PC-9 (cell line): ENCODE results near the gene UMAD1. TPM values are rescaled to one million over a fixed set of nuclear protein-coding genes. Genes with fewer than 3 reads are reported as not detected.

ENCODE experiments used
- BruUV-seq: library from RNA; stranded (reverse); fragments of 400-500 nt; replicated peaks from 2 replicates; lab custom pipeline; 2021; lab: Mats Ljungman, UMichigan
- CTCF ChIA-PET: fragments of 300-600 bp; sonication (Branson Sonifier 250); formaldehyde crosslinking; loops from one replicate; lab custom pipeline; 2022; ENCODE audit warnings: antibody characterized with exemption; lab: Charles Lee
- POLR2A ChIA-PET: fragments of 300-600 bp; sonication (Branson Sonifier 250); formaldehyde crosslinking; loops from one replicate; lab custom pipeline; 2022; ENCODE audit warnings: antibody characterized with exemption; ENCODE audit not compliant: unreplicated experiment; lab: Charles Lee
- DNase-seq, 2 experiments: peaks; one replicate each; pipeline versions ENCODE4 v3.0.0 to v3.0.0-alpha.2; 2015 to 2022; ENCODE audit warnings: mixed read lengths in 1 of 2
- H2AFZ ChIP-seq: fragments of 200-600 bp; sonication (generic); 2 replicates; pipeline ENCODE4 v1.8.1; 2017; ENCODE audit warnings: antibody characterized with exemption
- H3F3A ChIP-seq: fragments of 200-600 bp; sonication (generic); 2 replicates; pipeline ENCODE4 v1.8.1; 2017; ENCODE audit warnings: antibody characterized with exemption, mild to moderate bottlenecking, low read depth; ENCODE audit not compliant: insufficient read depth
- H3K27ac ChIP-seq: fragments of 200-600 bp; sonication (generic); 2 replicates; pipeline ENCODE4 v1.6.1; 2016; ENCODE audit warnings: mixed run types
- H3K27me3 ChIP-seq: fragments of 200-600 bp; sonication (generic); 2 replicates; pipeline ENCODE4 v1.6.1; 2016; ENCODE audit warnings: low read depth, mixed run types; ENCODE audit not compliant: insufficient read depth
- H3K36me3 ChIP-seq: fragments of 200-600 bp; sonication (generic); 2 replicates; pipeline ENCODE4 v1.6.1; 2016; ENCODE audit warnings: low read depth, mixed run types
- H3K4me1 ChIP-seq: fragments of 200-600 bp; sonication (generic); replicated peaks from 2 replicates; pipeline ENCODE4 v1.6.1; 2016; ENCODE audit warnings: mixed run types; ENCODE audit not compliant: insufficient read depth
- H3K4me2 ChIP-seq: fragments of 200-600 bp; sonication (generic); 2 replicates; pipeline ENCODE4 v1.6.1; 2017; ENCODE audit warnings: mixed run types
- H3K4me3 ChIP-seq: fragments of 200-600 bp; sonication (generic); 2 replicates; pipeline ENCODE4 v1.6.1; 2016; ENCODE audit warnings: mixed run types
- H3K79me2 ChIP-seq: fragments of 200-600 bp; sonication (generic); 2 replicates; pipeline ENCODE4 v1.6.1; 2017; ENCODE audit warnings: low read depth, mixed run types
- H3K9me2 ChIP-seq: fragments of 200-600 bp; sonication (generic); 2 replicates; pipeline ENCODE4 v1.8.1; 2017; ENCODE audit warnings: mild to moderate bottlenecking; ENCODE audit not compliant: insufficient read depth
- H3K9me3 ChIP-seq: fragments of 200-600 bp; sonication (generic); 2 replicates; pipeline ENCODE4 v1.8.1; 2016; ENCODE audit warnings: low read depth; ENCODE audit not compliant: insufficient read depth
- H4K20me1 ChIP-seq: fragments of 200-600 bp; sonication (generic); 2 replicates; pipeline ENCODE4 v1.8.1; 2017; ENCODE audit not compliant: insufficient read depth
- EZH2 ChIP-seq: fragments of 200-600 bp; sonication (generic); IDR thresholded peaks from 2 replicates; pipeline ENCODE4 v1.8.0; 2017; ENCODE audit warnings: antibody characterized with exemption, low read depth
- intact Hi-C: fragments of 100-400 bp; cut with micrococcal nuclease; formaldehyde crosslinking; loops from one replicate; pipeline ENCODE4 v1.10.0; 2022; ENCODE audit not compliant: unreplicated experiment
- total RNA-seq: library from RNA; stranded (reverse); gene quantifications from 2 replicates; pipeline ENCODE4 v1.2.3, GENCODE V29; 2021
- TF ChIP-seq, protein P1 (sequence below): fragments of 200-600 bp; sonication (generic); conservative IDR thresholded peaks from 2 replicates; pipeline ENCODE4 v1.6.1; 2017; ENCODE audit warnings: mixed run types, antibody characterized with exemption, mild to moderate bottlenecking, moderate library complexity

UMAD1 gene
- total RNA-seq, 1 experiment from 2014 or later: 20.5 TPM

DNA sequence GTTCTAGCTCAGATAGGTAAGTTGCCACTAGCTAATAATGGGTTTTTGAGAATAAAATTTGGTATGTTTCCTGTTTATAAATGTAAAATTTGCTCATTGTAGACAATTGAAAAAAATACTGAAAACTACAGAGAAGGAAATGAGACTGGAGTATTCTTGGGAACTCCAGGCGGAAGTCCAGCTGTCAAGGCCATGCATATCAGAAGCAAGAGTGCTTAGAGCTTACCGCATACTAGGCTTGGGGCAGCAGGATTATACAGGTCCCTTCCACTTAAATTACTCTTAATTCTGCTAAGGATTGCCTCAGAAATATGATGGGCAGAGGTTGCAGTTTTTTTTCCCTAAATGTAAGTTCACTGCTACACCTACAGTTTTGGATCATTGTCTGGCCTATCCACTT, 26.6 kb downstream of the UMAD1 start:
- Histone ChIP-seq H2AFZ (no peak overlapping the region), H3F3A (no peaks in the 10 kb centered on the region), H3K27ac (no peak overlapping the region), H4K20me1 (no peaks in the 10 kb centered on the region), H3K4me2 (no peak overlapping the region), H3K9me2 (no peaks in the 10 kb centered on the region), H3K36me3 (no peaks in the 10 kb centered on the region), H3K79me2 (peaks cover 11% of the 10 kb centered on the region), H3K4me1 (no peaks in the 10 kb centered on the region), H3K9me3 (no peaks in the 10 kb centered on the region), H3K4me3 (no peak overlapping the region), H3K27me3 (no peaks in the 10 kb centered on the region)
- no TSS peak for BruUV-seq
- no peak for DNase-seq
- TF ChIP-seq EZH2: no peak
- TF ChIP-seq, protein P1, sequence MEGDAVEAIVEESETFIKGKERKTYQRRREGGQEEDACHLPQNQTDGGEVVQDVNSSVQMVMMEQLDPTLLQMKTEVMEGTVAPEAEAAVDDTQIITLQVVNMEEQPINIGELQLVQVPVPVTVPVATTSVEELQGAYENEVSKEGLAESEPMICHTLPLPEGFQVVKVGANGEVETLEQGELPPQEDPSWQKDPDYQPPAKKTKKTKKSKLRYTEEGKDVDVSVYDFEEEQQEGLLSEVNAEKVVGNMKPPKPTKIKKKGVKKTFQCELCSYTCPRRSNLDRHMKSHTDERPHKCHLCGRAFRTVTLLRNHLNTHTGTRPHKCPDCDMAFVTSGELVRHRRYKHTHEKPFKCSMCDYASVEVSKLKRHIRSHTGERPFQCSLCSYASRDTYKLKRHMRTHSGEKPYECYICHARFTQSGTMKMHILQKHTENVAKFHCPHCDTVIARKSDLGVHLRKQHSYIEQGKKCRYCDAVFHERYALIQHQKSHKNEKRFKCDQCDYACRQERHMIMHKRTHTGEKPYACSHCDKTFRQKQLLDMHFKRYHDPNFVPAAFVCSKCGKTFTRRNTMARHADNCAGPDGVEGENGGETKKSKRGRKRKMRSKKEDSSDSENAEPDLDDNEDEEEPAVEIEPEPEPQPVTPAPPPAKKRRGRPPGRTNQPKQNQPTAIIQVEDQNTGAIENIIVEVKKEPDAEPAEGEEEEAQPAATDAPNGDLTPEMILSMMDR: no peak
- POLR2A ChIA-PET: no interaction called here
- CTCF ChIA-PET: interaction anchor here (1.2 kb wide), 1 partner anchor 14 kb away, joined by 3 read pairs; no protein-coding TSS in a partner anchor
- intact Hi-C loops: no loop called here

DNA sequence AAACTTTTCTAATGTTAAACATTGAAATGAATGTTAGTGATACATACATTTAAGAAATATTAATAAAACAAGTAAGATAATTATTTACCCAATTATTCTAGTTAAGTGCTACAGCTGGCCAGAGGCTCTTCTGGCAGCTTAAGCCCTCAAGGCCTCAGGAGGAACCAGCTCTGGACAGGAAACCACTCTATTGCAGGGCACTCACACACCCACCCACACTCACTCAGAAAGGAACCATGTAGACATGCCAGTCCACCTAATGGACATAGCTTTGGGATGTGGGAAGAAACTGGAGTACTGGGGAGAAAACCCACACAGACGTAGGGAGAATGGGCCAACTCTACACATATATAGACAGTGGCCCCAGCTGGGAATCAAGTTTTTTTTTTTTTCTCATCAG, 28.2 kb downstream of the UMAD1 start:
- Histone ChIP-seq H4K20me1 (no peaks in the 10 kb centered on the region), H2AFZ (no peak overlapping the region), H3K9me2 (no peaks in the 10 kb centered on the region), H3K4me3 (no peak overlapping the region), H3K36me3 (no peaks in the 10 kb centered on the region), H3K79me2 (peaks cover 11% of the 10 kb centered on the region; the same call in 1 of the 2 replicates), H3K27me3 (no peaks in the 10 kb centered on the region), H3K27ac (no peak overlapping the region), H3F3A (no peaks in the 10 kb centered on the region), H3K4me2 (no peak overlapping the region), H3K9me3 (no peaks in the 10 kb centered on the region), H3K4me1 (no peaks in the 10 kb centered on the region)
- ChIA-PET POLR2A (no interaction called here), CTCF (interaction anchor here (0.7 kb wide), 1 partner anchor 628 kb away, joined by 3 read pairs; no protein-coding TSS in a partner anchor)
- no TSS peak for BruUV-seq
- intact Hi-C loops: no loop called here
- TF ChIP-seq, protein P1: no peak
- TF ChIP-seq EZH2: no peak
- DNase-seq: no peak

DNA sequence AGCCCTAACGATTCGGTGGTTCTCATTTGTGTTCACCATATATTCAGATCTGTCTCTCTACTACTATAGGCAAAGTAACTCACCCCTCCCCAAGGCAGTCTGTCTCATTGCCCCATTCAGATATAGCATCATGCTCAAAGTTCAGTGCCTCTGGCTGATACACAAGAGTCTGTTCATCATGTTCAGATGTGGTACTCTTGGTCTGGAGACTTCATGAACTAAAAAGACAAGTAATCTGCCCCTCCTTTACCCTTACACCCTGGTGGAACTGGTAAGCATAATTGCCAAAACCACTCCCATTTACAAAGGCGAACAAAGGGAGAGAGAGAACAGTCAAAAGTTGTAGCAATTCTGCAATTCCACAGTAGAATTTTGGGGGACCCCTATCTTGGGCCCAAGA, 29.9 kb downstream of the UMAD1 start:
- Histone ChIP-seq H3K4me1 (no peaks in the 10 kb centered on the region), H3K36me3 (no peaks in the 10 kb centered on the region), H3K27ac (no peak overlapping the region), H2AFZ (no peak overlapping the region), H3K9me2 (no peaks in the 10 kb centered on the region), H4K20me1 (no peaks in the 10 kb centered on the region; the same call in 1 of the 2 replicates), H3K9me3 (no peaks in the 10 kb centered on the region), H3K4me2 (no peak overlapping the region), H3K27me3 (no peaks in the 10 kb centered on the region), H3K4me3 (no peak overlapping the region), H3K79me2 (peaks cover 6% of the 10 kb centered on the region; the same call in 1 of the 2 replicates), H3F3A (no peaks in the 10 kb centered on the region)
- POLR2A ChIA-PET: no interaction called here
- no TSS peak for BruUV-seq
- DNase-seq: no peak
- no peak for TF ChIP-seq EZH2
- TF ChIP-seq, protein P1: no peak
- intact Hi-C loops: no loop called here
- CTCF ChIA-PET: no interaction called here
